Neuronal stem cell (in vitro differentiated cells): Measurements from ENCODE around the gene ELP6.

ENCODE experiments used
- DNase-seq: peaks from one replicate; pipeline ENCODE4 v3.0.0-alpha.2; 2013; ENCODE audit warnings: low spot score
- H2AFZ ChIP-seq: one replicate; pipeline ENCODE4 v1.6.1; 2013; ENCODE audit warnings: mild to moderate bottlenecking, low read length, inconsistent platforms
- H2AK5ac ChIP-seq: 2 replicates; pipeline ENCODE4 v1.6.1; 2013; ENCODE audit warnings: low read depth, mild to moderate bottlenecking, inconsistent platforms, low read length, moderate library complexity, mixed read lengths
- H2BK120ac ChIP-seq: 2 replicates; pipeline ENCODE4 v1.6.1; 2013; ENCODE audit warnings: low read depth, mild to moderate bottlenecking, inconsistent platforms, low read length, moderate library complexity, mixed read lengths
- H2BK12ac ChIP-seq: one replicate; pipeline ENCODE4 v1.6.1; 2013; ENCODE audit warnings: low read length, inconsistent platforms
- H2BK15ac ChIP-seq: 2 replicates; pipeline ENCODE4 v1.6.1; 2013; ENCODE audit warnings: mild to moderate bottlenecking, low read length, inconsistent platforms, mixed read lengths
- H2BK5ac ChIP-seq: one replicate; pipeline ENCODE4 v1.6.1; 2013; ENCODE audit warnings: inconsistent platforms, mild to moderate bottlenecking, low read length, moderate library complexity
- H3K14ac ChIP-seq: one replicate; pipeline ENCODE4 v1.6.1; 2013; ENCODE audit warnings: low read length, inconsistent platforms
- H3K18ac ChIP-seq: 2 replicates; pipeline ENCODE4 v1.6.1; 2013; ENCODE audit warnings: low read length, inconsistent platforms
- H3K23ac ChIP-seq: 2 replicates; pipeline ENCODE4 v1.6.1; 2013; ENCODE audit warnings: low read depth, mild to moderate bottlenecking, mixed read lengths, low read length, inconsistent platforms; ENCODE audit not compliant: poor library complexity
- H3K27ac ChIP-seq: replicated peaks from 3 replicates; pipeline ENCODE4 v1.5.1; 2013; ENCODE audit warnings: low read length, inconsistent platforms
- H3K27me3 ChIP-seq, 3 experiments: 2 replicates each; pipeline ENCODE4 v1.6.1; 2013; ENCODE audit warnings: low read length in 3 of 3, mild to moderate bottlenecking in 2 of 3, inconsistent platforms in 1 of 3, low read depth in 1 of 3, mixed read lengths in 1 of 3, moderate library complexity in 1 of 3; ENCODE audit not compliant: control insufficient read depth in 3 of 3, insufficient read depth in 3 of 3
- H3K36me3 ChIP-seq, 2 donors: replicated peaks in 1 of 2; 2 replicates each; pipeline ENCODE4 v1.6.1; 2013; ENCODE audit warnings: low read length in 2 of 2; ENCODE audit not compliant: control insufficient read depth in 2 of 2, insufficient read depth in 2 of 2
- H3K4ac ChIP-seq: 2 replicates; pipeline ENCODE4 v1.6.1; 2013; ENCODE audit warnings: inconsistent platforms, mild to moderate bottlenecking, low read length, moderate library complexity
- H3K4me1 ChIP-seq, 2 donors: 1 replicate in 1 of 2; 2 replicates in 1 of 2; pipeline ENCODE4 v1.6.1; 2013; ENCODE audit warnings: low read length in 2 of 2, low read depth in 1 of 2; ENCODE audit not compliant: control insufficient read depth in 2 of 2, insufficient read depth in 1 of 2
- H3K4me2 ChIP-seq: one replicate; pipeline ENCODE4 v1.6.1; 2013; ENCODE audit warnings: mild to moderate bottlenecking, low read length, inconsistent platforms; ENCODE audit not compliant: insufficient read depth, poor library complexity, severe bottlenecking
- H3K4me3 ChIP-seq, 2 donors: 2 replicates each; pipeline ENCODE4 v1.5.1; 2013; ENCODE audit warnings: low read length in 2 of 2, mild to moderate bottlenecking in 2 of 2, inconsistent platforms in 1 of 2, moderate library complexity in 1 of 2
- H3K79me1 ChIP-seq: one replicate; pipeline ENCODE4 v1.6.1; 2013; ENCODE audit warnings: low read depth, mild to moderate bottlenecking, inconsistent platforms, low read length, moderate library complexity
- H3K9ac ChIP-seq: one replicate; pipeline ENCODE4 v1.6.1; 2013; ENCODE audit warnings: mild to moderate bottlenecking, low read depth, low read length, inconsistent platforms; ENCODE audit not compliant: poor library complexity
- H3K9me3 ChIP-seq, 2 donors: replicated peaks in 1 of 2; 2 replicates each; pipeline versions ENCODE3 to v1.6.1; 2013; ENCODE audit warnings: low read length in 2 of 2, mild to moderate bottlenecking in 2 of 2, inconsistent platforms in 1 of 2, low read depth in 1 of 2, mixed read lengths in 1 of 2, moderate library complexity in 1 of 2; ENCODE audit not compliant: control insufficient read depth in 2 of 2, insufficient read depth in 1 of 2
- H4K8ac ChIP-seq: one replicate; pipeline ENCODE4 v1.6.1; 2013; ENCODE audit warnings: low read depth, mild to moderate bottlenecking, inconsistent platforms, low read length, moderate library complexity
- H4K91ac ChIP-seq: one replicate; pipeline ENCODE4 v1.6.1; 2013; ENCODE audit warnings: low read length, low read depth, mild to moderate bottlenecking, inconsistent platforms; ENCODE audit not compliant: poor library complexity
- WGBS, 2 donors: extraction: QIAGEN DNeasy Blood & Tissue Kit; methylation state at CpG; one replicate each; pipeline ENCODE4 v1.1.7; 2013; ENCODE audit warnings: missing lambda C conversion rate in 2 of 2, mixed read lengths in 1 of 2; ENCODE audit not compliant: insufficient read length in 2 of 2, insufficient replicate concordance in 1 of 2; ENCODE audit errors: extremely low coverage in 2 of 2; 5-methylcytosine and 5-hydroxymethylcytosine counted together

The ELP6 gene

GRCh38 chr3:47542471-47543173 lies 29.1 kb upstream of the ELP6 start:
- H2BK12ac ChIP-seq = peak overlapping the region; percentile 86
- H4K8ac ChIP-seq = no peak overlapping the region
- peaks cover 2 to 9% of the 10 kb centered on the region in 2 donors for H3K4me1 ChIP-seq
- H2BK5ac ChIP-seq = no peak overlapping the region
- no peak overlapping the region for H3K4ac ChIP-seq
- peak overlapping the region; percentile 32 for H2AK5ac ChIP-seq
- H3K27me3 ChIP-seq = no peaks in the 10 kb centered on the region
- no peak overlapping the region for H3K27ac ChIP-seq
- H3K36me3 ChIP-seq = no peaks in the 10 kb centered on the region
- no peak overlapping the region for H3K4me3 ChIP-seq
- H2AFZ ChIP-seq = peak overlapping the region; percentile 83
- H3K23ac ChIP-seq = no peak overlapping the region
- no peak overlapping the region for H3K14ac ChIP-seq
- no peaks in the 10 kb centered on the region for H3K79me1 ChIP-seq
- H3K18ac ChIP-seq = peak overlapping the region; percentile 66
- H2BK120ac ChIP-seq = no peak overlapping the region
- no CpG with 5 or more reads among the region's 21 CpGs for WGBS, 2 donors
- no peak overlapping the region for H3K4me2 ChIP-seq
- H2BK15ac ChIP-seq = no peak overlapping the region
- H3K9me3 ChIP-seq = no peaks in the 10 kb centered on the region
- H3K9ac ChIP-seq = no peak overlapping the region
- DNase-seq = no peak
- no peak overlapping the region for H4K91ac ChIP-seq

- no peak overlapping the region for H3K18ac ChIP-seq
- H3K4me3 ChIP-seq = no peak overlapping the region
- no peak overlapping the region for H3K4me2 ChIP-seq
- no peak overlapping the region for H4K91ac ChIP-seq
- no peak overlapping the region for H2BK120ac ChIP-seq
- no peaks in the 10 kb centered on the region for H3K79me1 ChIP-seq
- H2AFZ ChIP-seq = no peak overlapping the region
- H2BK12ac ChIP-seq = no peak overlapping the region
- DNase-seq = no peak
- H3K27me3 ChIP-seq = no peaks in the 10 kb centered on the region
- H2BK15ac ChIP-seq = peak overlapping the region; percentile 79
- WGBS, 2 donors = no CpG with 5 or more reads among the region's 6 CpGs
- H3K23ac ChIP-seq = no peak overlapping the region
- H3K27ac ChIP-seq = no peak overlapping the region
- peak overlapping the region; percentile 32 for H2AK5ac ChIP-seq
- no peak overlapping the region for H2BK5ac ChIP-seq
- H3K4ac ChIP-seq = no peak overlapping the region
- H3K9ac ChIP-seq = no peak overlapping the region
- H3K9me3 ChIP-seq = no peaks in the 10 kb centered on the region
- no peaks in the 10 kb centered on the region for H3K36me3 ChIP-seq
- H3K4me1 ChIP-seq = peaks cover 9 to 14% of the 10 kb centered on the region in 2 donors
- H3K14ac ChIP-seq = no peak overlapping the region
- no peak overlapping the region for H4K8ac ChIP-seq
Observed at GRCh38 chr3:47541583-47542108, 28.1 kb upstream of the ELP6 start.

- no peak for DNase-seq
- H3K79me1 ChIP-seq = no peaks in the 10 kb centered on the region
- no peak overlapping the region for H2BK5ac ChIP-seq
- H3K4me1 ChIP-seq = peaks cover 9 to 22% of the 10 kb centered on the region in 2 donors
- H3K36me3 ChIP-seq = no peaks in the 10 kb centered on the region
- H2AFZ ChIP-seq = no peak overlapping the region
- H3K4ac ChIP-seq = no peak overlapping the region
- no peak overlapping the region for H3K14ac ChIP-seq
- no peak overlapping the region for H3K23ac ChIP-seq
- H2BK12ac ChIP-seq = no peak overlapping the region
- H3K9me3 ChIP-seq = no peaks in the 10 kb centered on the region
- no peak overlapping the region for H3K27ac ChIP-seq
- WGBS, 2 donors = no CpG with 5 or more reads among the region's 4 CpGs
- no peak overlapping the region for H3K9ac ChIP-seq
- H4K8ac ChIP-seq = no peak overlapping the region
- no peak overlapping the region for H3K4me2 ChIP-seq
- no peak overlapping the region for H3K18ac ChIP-seq
- H2BK15ac ChIP-seq = peak overlapping the region; percentile 30
- H2AK5ac ChIP-seq = no peak overlapping the region
- H2BK120ac ChIP-seq = no peak overlapping the region
- H3K4me3 ChIP-seq = no peak overlapping the region
- H3K27me3 ChIP-seq = no peaks in the 10 kb centered on the region
- no peak overlapping the region for H4K91ac ChIP-seq
Observed at GRCh38 chr3:47540281-47540680, 26.8 kb upstream of the ELP6 start.

GRCh38 chr3:47536967-47537366 lies 23.5 kb upstream of the ELP6 start:
- Histone ChIP-seq H2BK5ac (no peak overlapping the region), H3K79me1 (no peaks in the 10 kb centered on the region), H3K18ac (peak overlapping the region; percentile 95), H3K4ac (no peak overlapping the region), H2BK120ac (peak overlapping the region; percentile 92), H2AK5ac (peak overlapping the region; percentile 82), H4K91ac (no peak overlapping the region), H2AFZ (peak overlapping the region; percentile 80), H3K14ac (no peak overlapping the region), H3K4me3 (no peak overlapping the region), H3K36me3 (no peaks in the 10 kb centered on the region), H3K9me3 (peaks cover 0 to 2% of the 10 kb centered on the region in 2 donors), H2BK15ac (peak overlapping the region; percentile 91), H4K8ac (no peak overlapping the region), H2BK12ac (peak overlapping the region; percentile 3), H3K4me2 (no peak overlapping the region), H3K27ac (no peak overlapping the region), H3K9ac (no peak overlapping the region), H3K4me1 (peaks cover 7 to 16% of the 10 kb centered on the region in 2 donors), H3K27me3 (no peaks in the 10 kb centered on the region), H3K23ac (no peak overlapping the region)
- DNase-seq = no peak
- no CpG with 5 or more reads among the region's 6 CpGs for WGBS, 2 donors
